NCI-H1105 (cell line): ENCODE results near the gene JPH4.

Source experiments
- DNase-seq: peaks from one replicate; lab custom pipeline; 2025; lab: John Stamatoyannopoulos, UW

The JPH4 gene

DNA sequence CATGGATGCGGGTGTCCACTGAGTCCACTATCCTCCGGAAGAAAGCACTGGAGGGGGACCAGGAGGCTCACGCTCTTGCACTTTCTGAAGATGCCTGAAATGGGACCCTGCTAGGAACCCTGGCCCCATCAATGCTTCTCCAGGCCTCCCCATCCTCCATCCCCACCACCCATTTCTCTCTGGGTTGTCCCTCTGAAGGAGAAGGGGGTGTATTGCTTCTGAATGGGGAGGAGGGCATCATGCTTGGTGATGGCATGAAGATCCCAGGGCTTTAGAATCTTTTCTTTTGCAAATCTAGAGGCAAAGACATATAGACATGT lies 681 bp upstream of the JPH4 start:
- DNase-seq, result no peak

DNA sequence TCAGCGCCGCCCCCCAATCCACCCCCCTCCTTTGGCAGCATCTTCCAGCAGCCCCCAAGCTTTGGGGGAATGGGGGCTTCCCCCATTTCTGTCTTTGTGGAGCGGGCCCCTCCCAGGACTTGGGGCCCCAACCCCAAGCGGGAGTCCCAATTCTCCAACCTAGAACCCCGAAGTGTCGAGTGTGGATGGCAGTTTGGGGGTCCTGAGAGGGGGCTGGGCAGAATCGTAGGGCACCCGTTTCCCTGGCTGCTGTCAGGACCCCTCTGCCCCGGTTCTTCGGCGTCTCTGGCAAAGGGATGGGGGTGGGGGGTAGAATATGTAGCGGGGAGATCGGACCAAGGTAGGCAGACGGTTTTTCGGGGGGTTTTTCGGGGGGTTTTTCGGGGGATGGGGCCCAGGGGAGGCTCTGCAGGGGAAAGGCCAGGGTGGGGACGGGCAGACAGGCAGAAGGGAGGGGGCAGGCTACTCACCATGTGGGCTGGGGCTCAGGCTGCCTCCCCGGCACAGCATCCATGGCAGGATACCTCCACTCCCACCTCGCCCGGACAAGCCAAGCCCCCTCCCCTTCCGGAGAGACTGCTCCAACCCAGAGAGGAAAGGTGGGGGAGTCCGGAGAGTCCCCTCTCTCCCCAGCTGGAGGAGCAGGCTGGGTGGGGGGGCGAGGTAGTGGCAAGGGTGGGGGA lies 739 bp downstream of the JPH4 start:
- DNase-seq, result no peak

DNA sequence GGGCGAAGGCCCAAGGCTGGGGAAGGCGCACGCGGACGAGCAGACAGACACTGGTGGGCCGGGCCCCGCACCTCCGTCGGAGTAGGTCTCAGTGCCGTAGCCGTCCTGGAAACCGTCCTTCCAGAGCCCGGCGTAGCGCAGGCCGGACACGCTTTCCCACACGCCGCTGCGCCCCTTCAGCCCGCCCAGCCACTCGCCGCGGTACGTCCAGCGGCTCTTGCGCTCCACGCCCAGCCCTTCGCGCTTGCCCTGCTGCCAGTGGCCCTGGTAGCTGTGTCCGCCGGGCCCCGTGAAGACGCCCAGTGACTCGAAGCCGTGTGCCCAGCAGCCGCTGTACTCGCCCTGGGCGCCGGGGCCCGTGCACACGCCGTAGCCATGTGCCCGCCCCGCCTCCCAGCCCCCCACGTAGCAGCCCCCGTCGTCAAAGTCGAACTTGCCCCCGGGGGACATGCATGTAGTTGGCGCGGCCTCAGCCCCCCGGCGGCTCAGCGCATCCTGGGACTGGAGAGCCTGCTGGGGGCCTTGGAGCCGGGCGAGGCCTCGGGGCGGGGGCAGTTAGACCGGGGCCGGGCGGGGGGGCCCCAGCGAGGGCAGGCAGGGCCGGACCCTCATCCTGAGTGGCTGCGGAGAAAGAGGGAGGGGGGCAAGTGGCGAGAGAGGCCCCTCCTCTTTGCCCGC lies 1.4 kb downstream of the JPH4 start:
- DNase-seq, result no peak

DNA sequence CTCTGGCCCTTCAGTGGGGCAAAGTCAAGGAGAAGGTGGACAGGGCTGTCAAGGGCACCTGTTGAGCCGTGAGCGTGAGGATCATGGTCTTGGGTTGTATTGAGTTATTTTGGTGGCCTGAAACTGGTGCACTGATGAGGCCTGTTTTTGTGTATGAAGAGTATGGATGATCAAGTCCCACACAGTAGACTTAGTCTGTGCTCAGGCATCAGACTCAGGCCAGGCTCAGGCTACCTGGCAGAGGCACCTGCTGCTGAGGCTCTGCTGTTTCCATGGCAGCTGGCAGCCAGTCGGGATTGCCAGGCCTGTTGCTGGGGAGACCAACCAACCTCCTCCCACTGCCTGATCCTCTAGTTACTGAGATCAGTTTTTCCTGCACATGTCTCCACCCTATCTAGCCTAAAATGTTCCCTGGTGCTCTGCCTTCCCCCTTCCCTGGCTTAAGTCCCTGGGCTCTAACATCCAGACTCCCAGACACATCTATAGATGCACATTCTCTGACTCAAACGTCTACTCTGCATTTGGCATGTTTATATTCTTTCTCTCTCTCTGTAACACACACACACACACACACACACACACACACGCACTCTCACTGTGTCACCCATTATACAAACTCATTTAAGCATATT lies 5.1 kb downstream of the JPH4 start:
- peak; percentile 72 for DNase-seq

DNA sequence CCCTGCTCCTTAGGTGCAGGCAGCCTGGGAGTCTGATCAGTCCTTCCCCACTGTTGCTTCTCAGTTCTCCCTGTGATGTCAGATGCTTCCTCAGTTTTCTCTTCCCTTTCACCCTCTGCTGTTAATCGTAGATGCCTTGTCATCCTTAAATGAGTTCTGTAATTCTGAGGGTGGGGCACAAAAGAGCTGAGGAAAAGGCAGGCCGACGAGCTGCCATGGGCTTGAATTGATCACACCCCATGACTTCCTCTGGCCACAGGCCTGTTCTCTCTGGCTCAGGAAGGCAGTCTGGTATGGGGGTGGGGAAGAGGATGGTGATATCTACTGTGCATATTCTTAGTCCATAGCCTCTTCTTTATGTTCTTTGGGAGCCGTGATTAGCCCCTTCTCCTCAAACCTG lies 5.8 kb downstream of the JPH4 start:
- DNase-seq, result no peak

DNA sequence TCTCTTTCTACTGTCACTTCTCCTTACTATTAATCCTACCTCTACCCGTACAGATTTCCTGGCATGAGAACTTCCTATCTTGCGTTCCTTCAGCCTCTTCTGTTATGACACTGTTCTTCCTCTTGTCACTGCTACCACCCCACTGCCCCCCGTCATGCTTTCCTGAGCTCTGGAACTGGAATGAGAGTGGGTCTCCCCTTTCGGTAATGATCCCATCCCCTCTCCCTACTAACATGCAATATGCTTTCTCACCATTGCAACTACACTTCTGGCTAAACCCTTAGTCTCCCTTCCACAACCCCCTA lies 6.1 kb downstream of the JPH4 start:
- no peak for DNase-seq

DNA sequence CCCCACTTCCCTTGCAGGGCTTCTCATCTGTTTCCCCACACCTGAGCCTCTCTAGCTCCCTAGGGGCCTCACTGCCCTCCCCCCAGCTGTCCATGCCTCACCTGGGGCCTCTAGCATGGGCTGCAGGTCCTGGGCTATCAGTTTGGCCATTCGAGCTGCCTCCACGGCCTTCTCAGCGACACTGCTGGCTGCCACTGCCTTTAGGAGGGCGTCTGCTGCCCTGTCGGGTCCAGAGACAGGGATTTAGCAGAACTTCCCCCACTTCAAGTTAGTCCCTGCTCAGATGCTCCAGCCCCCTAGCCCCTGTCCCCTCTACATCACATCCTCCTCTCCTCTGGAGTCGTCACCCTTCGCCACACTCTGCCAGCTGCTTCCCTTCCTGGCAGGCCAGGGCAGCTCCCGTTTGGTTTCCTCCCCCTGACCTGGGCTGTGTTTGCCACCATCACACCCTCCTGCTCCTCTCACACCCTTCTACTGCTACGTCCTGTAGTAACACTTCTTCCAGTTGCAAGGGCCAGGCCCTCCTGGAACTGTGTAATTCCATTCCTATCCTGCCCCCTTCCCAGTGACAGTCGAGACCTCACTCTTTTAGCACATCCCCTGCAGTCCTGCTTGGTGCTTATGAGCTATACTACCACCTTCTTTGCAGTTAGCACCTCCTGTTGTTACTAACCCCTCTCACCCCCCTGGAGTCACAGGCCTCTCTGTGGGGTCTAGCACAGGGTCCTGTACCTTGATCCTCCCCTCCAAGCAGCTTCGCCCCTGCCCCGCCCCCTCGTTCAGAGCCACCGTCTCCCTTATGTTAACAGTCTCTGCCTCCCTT lies 6.7 kb downstream of the JPH4 start:
- DNase-seq, result no peak

DNA sequence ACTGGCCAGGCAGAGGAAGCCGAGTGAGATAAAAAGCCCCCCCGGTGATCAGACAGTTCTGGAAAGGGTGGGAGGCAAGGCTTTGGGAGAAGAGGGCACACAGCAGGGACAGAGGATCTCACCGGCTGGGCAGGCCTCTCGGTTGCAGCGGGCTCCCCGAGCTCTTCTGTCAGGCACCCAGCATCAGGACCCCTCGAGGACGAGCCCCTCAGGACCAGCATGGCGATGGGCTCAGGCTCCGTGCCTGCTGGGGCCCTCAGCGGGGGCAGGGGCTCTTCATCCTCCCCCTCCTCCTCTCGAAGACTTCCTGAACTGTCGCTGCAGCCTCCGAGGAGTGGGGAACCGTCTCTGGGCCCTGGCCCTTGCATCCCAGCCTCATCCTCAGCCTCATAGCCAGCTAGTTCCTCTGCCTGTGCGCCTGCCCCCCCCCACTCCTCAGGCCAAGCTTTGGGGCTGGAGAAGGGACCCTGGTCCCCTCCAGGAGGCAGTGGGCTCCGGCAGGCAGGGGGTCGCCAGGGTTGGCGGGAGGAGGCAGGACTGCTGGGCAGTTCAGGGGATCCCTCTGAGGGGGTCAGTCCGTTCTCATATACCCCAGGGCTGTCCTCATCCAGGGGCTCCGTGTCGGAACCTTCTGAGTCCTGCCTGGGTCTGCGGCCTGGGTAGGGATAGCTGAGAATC lies 7.6 kb downstream of the JPH4 start:
- no peak for DNase-seq

DNA sequence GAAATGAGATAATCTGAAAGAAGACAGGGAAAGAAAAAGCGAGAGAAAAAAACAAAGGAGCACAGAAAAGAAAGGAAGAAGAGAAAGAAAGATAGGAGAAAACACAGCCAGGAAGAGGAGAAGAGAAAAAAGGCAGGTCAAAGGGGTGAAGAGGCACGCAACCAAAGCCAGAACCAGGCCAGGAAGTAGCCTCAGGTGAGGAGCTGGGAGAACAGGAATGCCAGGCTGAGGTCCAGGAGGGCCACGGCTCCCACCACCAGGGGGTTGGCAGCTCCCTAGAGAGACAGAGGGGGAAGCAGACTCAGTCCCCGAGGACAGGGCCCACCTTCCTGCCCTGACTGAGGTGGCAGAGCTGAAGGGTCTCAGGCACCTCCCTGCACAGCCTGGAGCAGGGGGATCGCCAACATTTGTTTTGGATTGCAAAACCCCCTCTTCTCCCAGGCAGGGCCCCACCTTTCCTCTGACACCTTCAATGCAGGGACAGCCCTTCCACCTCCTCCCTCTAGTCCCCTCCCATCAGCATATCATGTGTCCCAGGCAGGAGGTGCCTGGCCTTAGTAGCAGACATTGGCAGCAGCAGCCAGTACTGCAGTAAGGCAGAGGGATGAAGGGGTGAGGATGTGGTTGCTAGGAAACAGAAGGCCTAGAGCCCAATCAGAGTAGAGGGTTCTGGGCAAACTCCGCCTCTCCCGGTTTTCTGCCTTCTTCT lies 9.0 kb downstream of the JPH4 start:
- DNase-seq, result no peak

DNA sequence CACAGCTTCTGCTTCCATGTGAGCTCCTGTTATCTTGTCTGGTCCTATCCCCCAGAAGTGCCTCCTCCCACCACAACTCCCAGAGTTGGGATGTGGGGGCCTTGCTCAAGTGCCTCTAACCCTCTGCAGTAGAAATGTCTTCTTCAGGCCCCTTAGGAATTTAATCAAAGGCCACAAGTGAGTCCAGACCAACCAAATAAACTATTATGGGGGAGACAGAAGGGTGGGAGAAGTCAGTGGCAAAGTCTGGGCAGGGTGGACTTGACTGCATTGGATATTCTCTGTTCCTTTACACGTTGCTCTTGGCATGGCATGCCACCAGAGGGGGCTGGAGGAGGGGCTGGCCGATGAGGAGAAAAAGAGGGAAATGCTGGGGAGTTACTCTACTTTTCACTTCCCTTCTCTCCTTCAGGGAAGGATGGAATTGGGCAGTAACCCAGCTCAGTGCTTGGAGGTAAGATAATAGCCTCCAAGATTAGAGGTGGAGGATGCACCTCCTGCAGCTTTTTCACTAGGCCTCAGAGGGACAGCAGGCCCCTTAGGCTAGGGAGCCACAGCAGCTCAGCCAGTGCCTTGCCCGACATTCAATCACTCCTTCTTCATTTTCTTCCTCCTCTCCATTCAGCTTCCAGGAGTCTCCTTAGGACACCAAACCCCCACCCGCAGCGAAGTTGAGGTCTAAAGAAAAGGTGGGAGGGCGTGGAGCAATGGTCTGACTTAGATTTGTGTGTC lies 9.8 kb downstream of the JPH4 start:
- DNase-seq, result no peak

DNA sequence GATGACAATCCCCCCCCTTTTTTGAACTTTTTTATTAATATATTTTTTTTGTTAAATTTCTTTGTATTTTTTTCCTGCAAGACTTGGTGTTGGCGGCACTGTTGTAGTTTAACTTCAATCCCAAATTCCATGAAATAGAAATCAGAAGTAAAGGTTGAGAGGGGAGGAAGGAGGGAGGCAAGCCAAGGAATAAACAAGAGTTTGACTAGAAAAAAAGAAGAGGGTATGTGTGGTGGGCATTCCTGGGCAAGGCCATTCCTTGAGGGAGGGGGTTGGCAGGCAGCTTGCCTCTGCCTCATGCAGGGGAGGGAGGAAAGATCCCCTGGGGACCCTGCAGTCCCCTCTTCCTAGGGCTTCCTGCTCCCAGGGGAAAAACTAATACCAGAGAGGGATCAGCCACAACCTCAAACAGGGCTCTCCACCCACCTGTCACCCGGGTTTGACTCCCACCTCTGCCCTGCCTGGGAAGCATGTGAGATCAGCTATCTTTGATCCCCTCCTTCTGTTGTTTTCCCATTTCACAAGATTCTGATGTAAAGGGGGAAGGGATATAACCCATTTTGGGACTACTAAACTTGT lies 10.5 kb downstream of the JPH4 start:
- no peak for DNase-seq

DNA sequence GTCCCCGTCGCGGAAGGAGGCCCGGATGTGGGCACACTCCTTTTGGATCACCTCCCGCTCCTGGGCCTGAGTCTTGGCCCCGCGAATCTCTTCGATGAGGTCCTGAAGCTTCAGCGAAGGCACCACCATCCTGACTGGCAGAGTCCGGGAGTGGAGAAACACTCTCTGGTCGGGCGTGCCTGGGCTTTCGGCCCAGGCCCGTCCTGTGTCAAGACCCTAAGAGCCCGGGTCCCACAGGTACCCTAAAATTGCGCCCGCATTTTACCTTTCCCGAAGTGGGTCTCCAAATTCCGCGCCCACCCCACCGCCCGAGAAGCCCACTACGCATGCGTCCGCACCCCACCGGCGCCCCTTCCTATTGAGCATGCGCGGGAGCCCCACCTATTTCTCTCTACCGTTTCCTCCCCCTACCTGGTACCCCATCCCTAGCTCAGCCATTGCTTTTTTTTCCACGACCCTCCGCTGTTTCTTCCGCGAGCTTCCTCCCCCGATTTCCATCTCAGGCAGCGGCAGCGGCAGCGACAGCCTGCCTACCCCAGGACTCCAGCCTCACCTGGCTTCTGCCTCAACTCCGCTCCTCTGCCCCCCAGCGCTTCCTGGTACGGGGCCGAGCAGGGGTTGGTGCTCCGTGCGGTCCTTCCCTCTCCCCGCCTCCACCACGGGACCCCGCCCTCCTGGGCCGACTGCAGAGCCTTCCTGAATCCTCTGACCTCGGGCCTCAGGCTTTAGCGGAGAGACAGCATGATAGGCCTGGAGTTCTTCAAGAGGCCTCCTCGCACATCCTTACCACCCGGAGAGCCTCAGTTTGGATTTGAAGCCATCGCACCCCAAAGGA lies 11.2 kb downstream of the JPH4 start, which contains the start of gene AP1G2:
Gene AP1G2 (minus strand): TSS at position 606 of the 835 bp plus-strand sequence. CDS start 477 bp downstream, at position 129.
- DNase-seq, result peak; percentile 93

DNA sequence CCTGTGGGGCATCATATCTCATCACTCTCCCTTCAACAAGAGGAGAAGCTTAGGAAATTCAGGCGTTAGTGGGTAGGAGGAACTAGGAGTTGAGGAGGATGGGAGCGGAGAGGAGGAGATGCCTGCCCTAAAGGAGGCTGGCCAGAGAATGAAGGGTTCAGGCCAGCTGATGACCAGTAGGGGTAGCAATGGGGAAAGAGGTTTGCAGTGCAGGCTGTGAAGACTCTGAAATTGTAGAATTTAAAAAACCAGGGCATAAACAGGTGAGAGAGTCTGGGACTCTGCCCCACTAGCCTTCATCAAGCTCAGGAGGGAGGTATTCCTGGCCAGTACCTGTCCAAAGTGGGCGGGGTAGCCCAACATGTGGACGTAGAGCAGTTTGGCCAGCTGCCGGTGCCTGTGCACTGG lies 11.8 kb downstream of the JPH4 start:
- DNase-seq, result no peak

DNA sequence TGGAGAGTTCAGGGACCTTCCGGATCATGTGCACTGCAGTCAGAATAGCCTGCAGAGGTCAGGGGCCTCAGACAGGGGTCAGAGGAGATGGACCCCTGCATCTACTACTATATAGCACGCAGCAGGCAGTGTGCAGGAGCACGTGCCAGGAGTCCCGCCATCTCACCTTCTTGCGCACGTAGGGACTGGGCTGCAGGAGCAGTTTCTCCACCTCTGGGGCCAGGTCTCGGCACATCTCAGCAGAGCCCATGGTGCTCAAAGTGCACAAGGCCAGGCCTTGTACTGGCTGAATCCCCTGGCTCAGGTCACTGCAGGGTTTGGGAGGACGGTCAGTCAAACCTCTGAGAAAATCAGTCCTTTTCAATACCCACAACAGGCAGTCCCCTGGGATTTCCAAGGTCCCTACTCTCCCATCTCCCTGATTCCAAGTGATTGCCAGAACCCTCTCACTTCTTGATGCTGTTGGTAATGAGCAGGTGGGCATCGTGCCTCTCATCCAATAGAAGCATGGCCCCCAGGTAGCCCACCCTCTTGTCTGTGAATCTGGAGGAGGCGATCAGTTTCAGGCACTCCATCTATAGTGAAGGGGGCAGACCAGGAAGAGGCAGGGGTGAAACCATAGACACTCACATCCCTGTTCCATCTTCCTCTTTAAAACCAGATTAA lies 12.3 kb downstream of the JPH4 start:
- DNase-seq, result no peak

DNA sequence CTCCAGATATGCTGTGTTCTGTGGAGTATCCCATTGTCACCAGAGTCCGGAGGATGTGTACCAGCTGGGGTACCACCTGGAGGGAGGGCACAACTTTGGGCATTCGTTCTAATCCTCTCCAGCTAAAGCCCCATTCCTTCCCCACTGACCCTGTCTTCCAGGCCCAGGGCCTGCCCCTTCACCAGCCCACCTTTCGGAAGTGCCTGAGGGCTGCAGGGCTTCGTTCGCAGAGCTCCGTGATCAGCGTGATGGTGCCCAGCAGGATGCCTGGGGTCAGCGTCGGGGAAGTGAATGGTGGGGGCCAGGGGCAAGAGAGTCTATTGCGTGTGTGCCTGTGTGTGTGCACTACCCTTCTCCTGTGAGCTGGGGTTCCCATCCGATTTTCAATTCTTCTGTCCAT lies 13.0 kb downstream of the JPH4 start:
- DNase-seq, result no peak

DNA sequence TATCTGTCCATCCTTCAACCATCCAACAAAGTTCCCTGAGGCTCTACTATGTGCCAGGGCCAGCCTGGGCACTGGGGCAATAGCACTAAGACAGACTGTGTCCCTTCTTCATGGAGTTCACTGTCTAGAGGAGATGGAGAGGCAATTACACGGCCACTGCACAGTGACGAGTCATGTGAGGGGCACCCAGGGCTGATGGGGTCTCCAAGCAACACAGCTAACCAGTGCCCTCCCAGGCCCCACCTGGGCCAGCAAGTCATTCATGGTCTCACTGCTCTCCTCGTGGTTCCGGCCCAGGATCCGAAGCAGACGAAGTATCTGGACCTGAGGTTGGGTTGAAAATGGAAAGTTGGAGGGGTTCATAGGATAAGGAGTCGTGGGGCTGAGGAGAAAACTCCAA lies 13.7 kb downstream of the JPH4 start:
- no peak for DNase-seq

DNA sequence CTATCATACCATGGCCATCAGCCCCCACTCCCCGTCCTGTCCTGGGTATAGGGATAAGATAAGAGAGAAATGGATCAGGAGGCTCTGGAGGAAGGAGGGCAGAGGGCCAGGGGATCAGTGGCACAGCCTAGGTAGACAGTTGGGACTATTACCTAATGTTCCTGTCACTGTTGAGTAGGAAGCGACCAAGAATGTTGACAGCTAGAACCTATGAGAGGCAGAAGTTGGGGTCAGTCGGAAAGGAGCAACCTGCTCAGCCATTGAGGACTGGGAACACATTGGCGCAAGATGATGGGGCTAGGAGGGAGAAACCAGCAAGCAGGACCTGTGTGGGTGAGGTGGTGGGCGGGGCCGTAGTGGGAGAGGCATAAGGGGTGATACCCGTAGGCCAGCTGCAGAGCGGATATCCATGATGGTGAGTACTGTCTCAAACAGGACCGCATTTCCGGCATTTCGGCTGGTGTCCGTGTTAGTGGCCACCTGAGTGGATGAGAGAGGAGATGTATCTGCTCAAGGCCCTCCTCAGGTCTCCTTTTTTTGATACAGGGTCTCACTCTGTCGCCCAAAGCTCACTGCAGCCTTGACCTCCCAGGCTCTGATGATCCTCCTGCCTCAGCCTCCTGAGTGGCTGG lies 14.3 kb downstream of the JPH4 start:
- DNase-seq, result no peak

DNA sequence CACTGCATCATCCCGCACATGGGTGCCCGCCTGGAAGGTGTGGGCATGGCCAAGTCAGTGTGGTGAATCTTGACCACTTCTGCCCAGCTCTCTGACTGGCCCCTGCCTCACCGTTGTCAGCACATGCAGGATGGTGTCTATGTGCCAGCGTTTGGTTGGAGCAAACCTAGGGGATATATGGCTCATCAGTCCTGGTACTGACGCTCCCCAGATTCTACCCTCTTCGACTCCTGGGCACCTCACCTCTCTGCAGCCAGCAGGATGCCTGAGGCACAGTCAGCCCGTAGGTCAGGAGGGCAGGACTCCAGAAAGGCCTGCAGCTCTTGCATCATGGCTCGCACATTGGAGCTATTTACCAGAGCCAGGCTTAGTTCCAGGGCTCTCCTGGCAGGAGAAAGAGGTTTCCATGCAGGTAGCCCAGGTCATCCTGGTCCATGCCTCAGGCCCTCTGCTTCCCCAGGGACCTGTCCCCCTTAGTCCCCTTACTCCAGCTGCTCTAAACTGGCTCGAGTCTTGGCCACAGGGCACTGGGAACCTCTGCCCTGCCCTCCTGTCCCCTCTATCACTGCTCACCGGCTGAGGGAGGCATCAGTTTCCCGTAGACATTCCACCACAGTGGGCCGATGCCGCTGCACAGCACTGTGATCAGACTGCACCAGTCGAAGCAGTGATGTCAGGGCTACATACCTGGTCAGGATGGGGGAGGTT lies 15.0 kb downstream of the JPH4 start:
- DNase-seq, result no peak
